ENCODE measurements around the gene DPPA2. TPM values are rescaled to one million over a fixed set of nuclear protein-coding genes. Genes with fewer than 3 reads are reported as not detected.
"Not testable (repeated sequence)": the region's sequence is repeated elsewhere in the genome, so short reads cannot be mapped to it uniquely, and the experiment has no call there.

DPPA2 gene
- not detected in 2 replicates for total RNA-seq (2012; rRNA removed)

GRCh38 chr3:109316162-109316730 lies at the start of gene DPPA2:
Gene DPPA2 (minus strand): TSS chr3:109316517. CDS start chr3:109314542, 1,975 bp downstream.
- no peaks in the 10 kb centered on the region for H3K9me3 ChIP-seq (replicated peaks; ENCODE audit: low read length)
- no peaks in the 10 kb centered on the region for H3K27me3 ChIP-seq (ENCODE audit: control insufficient read depth, insufficient read depth, low read length)
- H3K9ac ChIP-seq (ENCODE audit: low read depth, low read length) = no peak within 1 kb of the TSS
- no peaks in the 10 kb centered on the region for H3K36me3 ChIP-seq (ENCODE audit: insufficient read depth, low read length)
- H3K4me2 ChIP-seq (ENCODE audit: low read length) = no peak within 1 kb of the TSS
- H3K4me1 ChIP-seq (ENCODE audit: control insufficient read depth, insufficient read depth, low read length) = no peaks in the 10 kb centered on the region
- H3K4me3 ChIP-seq (ENCODE audit: low read length) = no peak within 1 kb of the TSS

GRCh38 chr3:109364088-109364487 lies 47.8 kb upstream of the DPPA2 start:
- H3K4me3 ChIP-seq (ENCODE audit: low read length) = no peak overlapping the region
- no peak overlapping the region for H3K4me2 ChIP-seq (ENCODE audit: low read length)
- no peak overlapping the region for H3K9ac ChIP-seq (ENCODE audit: low read depth, low read length)
- H3K4me1 ChIP-seq (ENCODE audit: control insufficient read depth, insufficient read depth, low read length) = no peaks in the 10 kb centered on the region
- no peaks in the 10 kb centered on the region for H3K27me3 ChIP-seq (ENCODE audit: control insufficient read depth, insufficient read depth, low read length)
- H3K36me3 ChIP-seq (ENCODE audit: insufficient read depth, low read length) = no peaks in the 10 kb centered on the region
- peaks cover 5% of the 10 kb centered on the region for H3K9me3 ChIP-seq (replicated peaks; ENCODE audit: low read length)

GRCh38 chr3:109363634-109364033 lies 47.3 kb upstream of the DPPA2 start:
- Histone ChIP-seq H3K36me3 (ENCODE audit: insufficient read depth, low read length) (no peaks in the 10 kb centered on the region), H3K9ac (ENCODE audit: low read depth, low read length) (no peak overlapping the region), H3K27me3 (ENCODE audit: control insufficient read depth, insufficient read depth, low read length) (no peaks in the 10 kb centered on the region), H3K4me3 (ENCODE audit: low read length) (no peak overlapping the region), H3K4me2 (ENCODE audit: low read length) (no peak overlapping the region), H3K4me1 (ENCODE audit: control insufficient read depth, insufficient read depth, low read length) (no peaks in the 10 kb centered on the region), H3K9me3 (replicated peaks; ENCODE audit: low read length) (peaks cover 5% of the 10 kb centered on the region)

- Histone ChIP-seq H3K4me2 (ENCODE audit: low read length) (no peak overlapping the region), H3K4me1 (ENCODE audit: control insufficient read depth, insufficient read depth, low read length) (no peaks in the 10 kb centered on the region), H3K27me3 (ENCODE audit: control insufficient read depth, insufficient read depth, low read length) (no peaks in the 10 kb centered on the region), H3K4me3 (ENCODE audit: low read length) (no peak overlapping the region), H3K9ac (ENCODE audit: low read depth, low read length) (no peak overlapping the region), H3K36me3 (ENCODE audit: insufficient read depth, low read length) (no peaks in the 10 kb centered on the region), H3K9me3 (replicated peaks; ENCODE audit: low read length) (peaks cover 5% of the 10 kb centered on the region)
Measured at GRCh38 chr3:109362823-109363222, 46.5 kb upstream of the DPPA2 start.

GRCh38 chr3:109358809-109359208 lies 42.5 kb upstream of the DPPA2 start:
- H3K36me3 ChIP-seq (ENCODE audit: insufficient read depth, low read length); H3K4me1 ChIP-seq (ENCODE audit: control insufficient read depth, insufficient read depth, low read length); H3K4me3 ChIP-seq (ENCODE audit: low read length); H3K9ac ChIP-seq (ENCODE audit: low read depth, low read length); H3K9me3 ChIP-seq (replicated peaks; ENCODE audit: low read length); H3K27me3 ChIP-seq (ENCODE audit: control insufficient read depth, insufficient read depth, low read length); H3K4me2 ChIP-seq (ENCODE audit: low read length): not testable (repeated sequence)

- H3K4me3 ChIP-seq (ENCODE audit: low read length) = no peak overlapping the region
- H3K4me1 ChIP-seq (ENCODE audit: control insufficient read depth, insufficient read depth, low read length) = no peaks in the 10 kb centered on the region
- H3K27me3 ChIP-seq (ENCODE audit: control insufficient read depth, insufficient read depth, low read length) = no peaks in the 10 kb centered on the region
- no peak overlapping the region for H3K4me2 ChIP-seq (ENCODE audit: low read length)
- no peaks in the 10 kb centered on the region for H3K36me3 ChIP-seq (ENCODE audit: insufficient read depth, low read length)
- H3K9ac ChIP-seq (ENCODE audit: low read depth, low read length) = no peak overlapping the region
- no peaks in the 10 kb centered on the region for H3K9me3 ChIP-seq (replicated peaks; ENCODE audit: low read length)
Measured at GRCh38 chr3:109356442-109357155, 40.3 kb upstream of the DPPA2 start.

GRCh38 chr3:109355625-109356441 lies 39.5 kb upstream of the DPPA2 start:
- H3K36me3 ChIP-seq (ENCODE audit: insufficient read depth, low read length) = no peaks in the 10 kb centered on the region
- no peaks in the 10 kb centered on the region for H3K9me3 ChIP-seq (replicated peaks; ENCODE audit: low read length)
- H3K9ac ChIP-seq (ENCODE audit: low read depth, low read length) = no peak overlapping the region
- H3K4me2 ChIP-seq (ENCODE audit: low read length) = no peak overlapping the region
- H3K4me3 ChIP-seq (ENCODE audit: low read length) = no peak overlapping the region
- no peaks in the 10 kb centered on the region for H3K27me3 ChIP-seq (ENCODE audit: control insufficient read depth, insufficient read depth, low read length)
- no peaks in the 10 kb centered on the region for H3K4me1 ChIP-seq (ENCODE audit: control insufficient read depth, insufficient read depth, low read length)

- H3K9me3 ChIP-seq (replicated peaks; ENCODE audit: low read length) = peaks cover 5% of the 10 kb centered on the region
- H3K27me3 ChIP-seq (ENCODE audit: control insufficient read depth, insufficient read depth, low read length) = no peaks in the 10 kb centered on the region
- H3K9ac ChIP-seq (ENCODE audit: low read depth, low read length) = no peak overlapping the region
- H3K36me3 ChIP-seq (ENCODE audit: insufficient read depth, low read length) = no peaks in the 10 kb centered on the region
- no peak overlapping the region for H3K4me2 ChIP-seq (ENCODE audit: low read length)
- no peak overlapping the region for H3K4me3 ChIP-seq (ENCODE audit: low read length)
- no peaks in the 10 kb centered on the region for H3K4me1 ChIP-seq (ENCODE audit: control insufficient read depth, insufficient read depth, low read length)
Measured at GRCh38 chr3:109353057-109353456, 36.7 kb upstream of the DPPA2 start.

GRCh38 chr3:109351231-109351630 lies 34.9 kb upstream of the DPPA2 start:
- no peak overlapping the region for H3K4me3 ChIP-seq (ENCODE audit: low read length)
- no peak overlapping the region for H3K4me2 ChIP-seq (ENCODE audit: low read length)
- H3K4me1 ChIP-seq (ENCODE audit: control insufficient read depth, insufficient read depth, low read length) = no peaks in the 10 kb centered on the region
- H3K27me3 ChIP-seq (ENCODE audit: control insufficient read depth, insufficient read depth, low read length) = no peaks in the 10 kb centered on the region
- H3K9me3 ChIP-seq (replicated peaks; ENCODE audit: low read length) = peaks cover 5% of the 10 kb centered on the region
- H3K36me3 ChIP-seq (ENCODE audit: insufficient read depth, low read length) = no peaks in the 10 kb centered on the region
- no peak overlapping the region for H3K9ac ChIP-seq (ENCODE audit: low read depth, low read length)

- H3K9me3 ChIP-seq (replicated peaks; ENCODE audit: low read length) = peaks cover 5% of the 10 kb centered on the region
- no peak overlapping the region for H3K4me2 ChIP-seq (ENCODE audit: low read length)
- no peak overlapping the region for H3K4me3 ChIP-seq (ENCODE audit: low read length)
- no peak overlapping the region for H3K9ac ChIP-seq (ENCODE audit: low read depth, low read length)
- no peaks in the 10 kb centered on the region for H3K36me3 ChIP-seq (ENCODE audit: insufficient read depth, low read length)
- H3K27me3 ChIP-seq (ENCODE audit: control insufficient read depth, insufficient read depth, low read length) = no peaks in the 10 kb centered on the region
- no peaks in the 10 kb centered on the region for H3K4me1 ChIP-seq (ENCODE audit: control insufficient read depth, insufficient read depth, low read length)
Measured at GRCh38 chr3:109346770-109347295, 30.5 kb upstream of the DPPA2 start.

- Histone ChIP-seq H3K9ac (ENCODE audit: low read depth, low read length) (no peak overlapping the region), H3K4me3 (ENCODE audit: low read length) (no peak overlapping the region), H3K4me2 (ENCODE audit: low read length) (no peak overlapping the region), H3K27me3 (ENCODE audit: control insufficient read depth, insufficient read depth, low read length) (no peaks in the 10 kb centered on the region), H3K9me3 (replicated peaks; ENCODE audit: low read length) (peaks cover 5% of the 10 kb centered on the region), H3K36me3 (ENCODE audit: insufficient read depth, low read length) (no peaks in the 10 kb centered on the region), H3K4me1 (ENCODE audit: control insufficient read depth, insufficient read depth, low read length) (no peaks in the 10 kb centered on the region)
Measured at GRCh38 chr3:109346099-109346498, 29.8 kb upstream of the DPPA2 start.

Data from skeletal muscle satellite cell (primary cell).